A673 (cell line): ENCODE data around the gene FN3K.

Experiments
- CTCF ChIP-seq: fragments of 300-800, 200-600 bp; sonication (generic); conservative IDR thresholded peaks from 2 replicates; pipeline ENCODE4 v1.5.1; 2017; ENCODE audit warnings: low read depth, mild to moderate bottlenecking, antibody characterized with exemption, low read length, moderate library complexity, mixed read lengths
- EZH2 ChIP-seq: fragments of 200-600 bp; sonication (generic); IDR thresholded peaks from 2 replicates; pipeline ENCODE4 v1.6.1; 2017; ENCODE audit warnings: borderline replicate concordance, low read depth, mild to moderate bottlenecking, mixed read lengths, antibody characterized with exemption, low read length; ENCODE audit not compliant: poor library complexity, severe bottlenecking

- TF ChIP-seq CTCF (no peak), EZH2 (no peak)
These were observed 33.6 kb downstream of the FN3K start for GRCh38 chr17:82769041-82769440.
